Lower lobe of right lung (tissue), 2 donors: ENCODE data around the gene TANC1. TPM values are rescaled to one million over a fixed set of nuclear protein-coding genes. Genes with fewer than 3 reads are reported as not detected.

ENCODE experiments used
- ATAC-seq, 2 donors: fragments of 200-7000 bp; cut with Tn5 transposase; one replicate each; pipeline ENCODE4 v1.9.1; 2020 to 2022; ENCODE audit warnings: mild to moderate bottlenecking in 2 of 2, moderate library complexity in 2 of 2
- DNase-seq: peaks from one replicate; pipeline ENCODE4 v3.0.0-alpha.2; 2020
- H3K27ac ChIP-seq: fragments of 200-600 bp; one replicate; pipeline ENCODE4 v1.8.0; 2022
- H3K27me3 ChIP-seq: fragments of 200-600 bp; one replicate; pipeline ENCODE4 v1.8.0; 2022; ENCODE audit warnings: low read depth
- H3K36me3 ChIP-seq: fragments of 200-600 bp; one replicate; pipeline ENCODE4 v1.8.0; 2022; ENCODE audit warnings: mild to moderate bottlenecking
- H3K4me1 ChIP-seq: fragments of 200-600 bp; one replicate; pipeline ENCODE4 v1.8.0; 2022
- H3K4me3 ChIP-seq: fragments of 200-600 bp; one replicate; pipeline ENCODE4 v1.8.0; 2022; ENCODE audit warnings: mild to moderate bottlenecking
- H3K9me3 ChIP-seq: fragments of 200-600 bp; one replicate; pipeline ENCODE4 v1.8.0; 2022
- intact Hi-C: fragments of 100-400 bp; cut with DNase I; formaldehyde crosslinking; loops from one replicate; pipeline ENCODE4 v1.11.0; 2022
- total RNA-seq: library from RNA; stranded (reverse); fragmentation: NEBNext Ultra II Directional; extraction: Animal tissue kit (Norgen Biotek cat#: 25700); gene quantifications from one replicate; pipeline ENCODE4 v1.2.1, GENCODE V29; 2021
- TF ChIP-seq, protein P1 (sequence below): fragments of 200-600 bp; IDR thresholded peaks from one replicate; pipeline ENCODE4 v1.8.0; 2022; ENCODE audit warnings: antibody characterized with exemption, mild to moderate bottlenecking
- donor health status: DM: no; HTN: yes; CAD: no; lungs with severe emphysema.

Gene TANC1
- total RNA-seq, 1 donor from 2014 or later: 39.5 TPM

DNA sequence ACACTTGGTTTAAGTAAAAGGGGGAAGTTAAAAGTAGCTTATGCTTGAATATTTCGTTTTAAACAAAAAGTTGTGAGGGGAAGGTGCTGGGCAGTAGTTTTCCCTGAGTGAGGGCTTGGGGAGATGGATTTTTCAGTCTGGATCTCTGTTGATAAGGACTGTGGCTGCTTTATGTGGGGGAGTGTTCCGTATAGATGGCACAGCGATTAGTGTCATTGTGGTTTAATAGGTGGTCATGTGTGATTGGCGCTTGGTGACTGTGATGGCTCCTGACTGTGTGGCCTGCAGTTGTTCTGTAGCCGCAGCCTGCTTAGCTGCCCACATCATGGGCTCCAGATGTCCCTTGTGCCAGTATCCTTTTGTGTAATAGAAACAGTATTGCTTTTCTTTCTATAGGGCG, 161.9 kb downstream of the TANC1 start:
- intact Hi-C loops: no loop called here
- Histone ChIP-seq H3K27ac (no peak overlapping the region), H3K9me3 (no peaks in the 10 kb centered on the region), H3K4me1 (peaks cover 59% of the 10 kb centered on the region), H3K4me3 (no peak overlapping the region), H3K36me3 (no peaks in the 10 kb centered on the region), H3K27me3 (no peaks in the 10 kb centered on the region)
- ATAC-seq (peak in 1 of 2 donors; percentile 47), DNase-seq (no peak)
- TF ChIP-seq, protein P1, sequence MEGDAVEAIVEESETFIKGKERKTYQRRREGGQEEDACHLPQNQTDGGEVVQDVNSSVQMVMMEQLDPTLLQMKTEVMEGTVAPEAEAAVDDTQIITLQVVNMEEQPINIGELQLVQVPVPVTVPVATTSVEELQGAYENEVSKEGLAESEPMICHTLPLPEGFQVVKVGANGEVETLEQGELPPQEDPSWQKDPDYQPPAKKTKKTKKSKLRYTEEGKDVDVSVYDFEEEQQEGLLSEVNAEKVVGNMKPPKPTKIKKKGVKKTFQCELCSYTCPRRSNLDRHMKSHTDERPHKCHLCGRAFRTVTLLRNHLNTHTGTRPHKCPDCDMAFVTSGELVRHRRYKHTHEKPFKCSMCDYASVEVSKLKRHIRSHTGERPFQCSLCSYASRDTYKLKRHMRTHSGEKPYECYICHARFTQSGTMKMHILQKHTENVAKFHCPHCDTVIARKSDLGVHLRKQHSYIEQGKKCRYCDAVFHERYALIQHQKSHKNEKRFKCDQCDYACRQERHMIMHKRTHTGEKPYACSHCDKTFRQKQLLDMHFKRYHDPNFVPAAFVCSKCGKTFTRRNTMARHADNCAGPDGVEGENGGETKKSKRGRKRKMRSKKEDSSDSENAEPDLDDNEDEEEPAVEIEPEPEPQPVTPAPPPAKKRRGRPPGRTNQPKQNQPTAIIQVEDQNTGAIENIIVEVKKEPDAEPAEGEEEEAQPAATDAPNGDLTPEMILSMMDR: no peak

DNA sequence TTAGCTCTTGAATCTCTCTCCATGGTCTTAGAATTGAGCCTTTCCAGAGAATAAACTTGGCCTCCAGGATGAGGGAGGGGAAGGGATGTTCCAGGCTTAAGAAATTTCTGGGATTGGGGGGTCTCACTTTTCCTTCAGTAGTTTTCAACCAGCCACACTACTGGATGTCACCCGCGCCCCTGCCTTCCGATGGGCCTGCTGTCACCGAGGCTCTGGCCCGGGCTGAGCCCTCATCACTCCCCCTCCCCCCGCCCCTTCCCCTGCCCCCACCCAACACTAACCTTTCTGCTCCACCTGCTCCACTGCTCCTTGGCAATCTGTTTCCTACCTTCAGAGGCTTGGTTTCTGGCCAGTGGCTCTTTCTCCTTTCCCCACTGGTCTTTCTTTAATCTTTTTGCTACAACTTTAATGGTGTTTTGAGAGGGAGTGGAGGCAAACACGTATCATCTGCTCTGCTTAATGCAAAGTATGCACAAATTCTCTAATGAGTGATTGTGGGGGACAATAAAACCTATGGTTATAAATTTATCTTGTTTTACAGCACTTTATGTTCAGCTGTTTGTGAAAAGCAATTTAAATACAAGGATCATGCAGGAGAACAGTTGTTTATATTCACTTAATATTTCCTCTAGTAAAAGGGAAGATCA, 162.9 kb downstream of the TANC1 start:
- no peak overlapping the region for H3K4me3 ChIP-seq
- H3K4me1 ChIP-seq: peaks cover 60% of the 10 kb centered on the region
- TF ChIP-seq, protein P1: no peak
- DNase-seq (no peak), ATAC-seq (no peak)
- no peak overlapping the region for H3K27ac ChIP-seq
- no peaks in the 10 kb centered on the region for H3K27me3 ChIP-seq
- intact Hi-C loops: no loop called here
- no peaks in the 10 kb centered on the region for H3K36me3 ChIP-seq
- no peaks in the 10 kb centered on the region for H3K9me3 ChIP-seq

DNA sequence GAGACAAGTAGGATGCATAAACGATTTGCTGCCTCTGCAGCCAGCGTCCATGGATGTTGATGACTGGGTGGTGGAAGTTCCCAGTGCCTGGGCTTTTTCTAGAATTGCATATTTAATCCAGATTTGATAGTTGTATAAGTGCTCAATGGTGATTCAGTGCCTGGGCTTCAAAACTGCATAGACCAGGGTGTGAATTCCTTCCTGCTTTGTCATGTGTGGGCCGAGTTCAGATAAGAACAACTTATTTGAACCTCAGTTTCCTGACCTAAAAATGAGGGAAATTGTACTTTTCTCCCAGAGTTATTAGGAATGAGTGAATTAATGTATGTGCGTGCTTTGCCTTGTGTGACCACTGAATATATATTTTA, 163.5 kb downstream of the TANC1 start:
- H3K9me3 ChIP-seq: no peaks in the 10 kb centered on the region
- H3K4me3 ChIP-seq: no peak overlapping the region
- intact Hi-C loops: no loop called here
- H3K4me1 ChIP-seq: peaks cover 59% of the 10 kb centered on the region
- H3K27me3 ChIP-seq: no peaks in the 10 kb centered on the region
- TF ChIP-seq, protein P1: no peak
- DNase-seq (no peak), ATAC-seq (peak in 1 of 2 donors; percentile 43)
- no peak overlapping the region for H3K27ac ChIP-seq
- H3K36me3 ChIP-seq: no peaks in the 10 kb centered on the region

GRCh38 chr2:159133797-159134196, 165.4 kb downstream of the TANC1 start:
- H3K36me3 ChIP-seq: no peaks in the 10 kb centered on the region
- H3K4me1 ChIP-seq: peaks cover 73% of the 10 kb centered on the region
- H3K27me3 ChIP-seq: no peaks in the 10 kb centered on the region
- no peaks in the 10 kb centered on the region for H3K9me3 ChIP-seq
- intact Hi-C loops: no loop called here
- TF ChIP-seq, protein P1: no peak
- DNase-seq (no peak), ATAC-seq (no peak)
- no peak overlapping the region for H3K4me3 ChIP-seq
- peak overlapping the region; percentile 73 for H3K27ac ChIP-seq

DNA sequence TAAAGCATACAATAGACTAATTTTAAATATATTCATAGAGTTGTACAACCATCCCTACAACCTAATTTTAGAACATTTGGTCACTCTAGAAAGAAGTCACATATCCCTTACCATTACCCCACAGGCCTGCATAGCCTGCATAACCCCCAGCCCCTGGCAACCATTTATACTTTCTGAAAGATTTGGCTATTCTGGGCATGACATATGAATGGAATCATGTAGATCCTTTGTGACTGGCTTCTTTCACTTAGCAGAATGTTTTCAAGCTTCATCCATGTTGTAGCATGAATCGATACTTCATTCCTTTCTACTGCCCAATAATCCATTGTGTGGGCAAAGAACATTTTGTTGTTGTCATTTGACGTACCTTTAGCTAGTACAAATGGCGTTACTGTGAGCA, 166.5 kb downstream of the TANC1 start:
- ATAC-seq (no peak), DNase-seq (no peak)
- Histone ChIP-seq H3K27ac (peak overlapping the region; percentile 73), H3K9me3 (no peaks in the 10 kb centered on the region), H3K4me3 (no peak overlapping the region), H3K27me3 (no peaks in the 10 kb centered on the region), H3K4me1 (peaks cover 77% of the 10 kb centered on the region), H3K36me3 (no peaks in the 10 kb centered on the region)
- intact Hi-C loops: no loop called here
- TF ChIP-seq, protein P1: no peak
